ENCODE results near the gene CD86.
"Not testable (repeated sequence)": the region's sequence is repeated elsewhere in the genome, so short reads cannot be mapped to it uniquely, and the experiment has no call there.

CD86 gene

DNA sequence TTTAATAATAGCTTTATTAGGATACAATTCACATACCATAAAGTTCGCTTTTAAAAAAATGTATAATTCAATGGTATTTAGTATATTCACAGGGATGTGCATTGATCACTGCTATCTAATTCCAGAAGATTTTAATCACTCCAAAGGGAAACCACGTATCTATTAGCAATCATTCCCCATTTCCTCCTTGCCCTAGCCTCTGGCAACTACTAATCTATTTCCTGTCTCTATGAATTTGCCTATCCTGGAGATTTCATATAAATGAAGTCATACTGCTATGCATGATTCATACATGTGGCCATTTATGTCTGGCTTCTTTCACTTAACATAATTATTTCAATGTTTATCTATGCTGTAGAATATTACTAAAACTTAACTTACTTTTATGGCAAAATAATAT is 96.3 kb downstream of the CD86 start:
- H3K4me2 ChIP-seq (ENCODE audit: low read depth, low read length, poor library complexity, severe bottlenecking) = no peak overlapping the region
- peaks cover 21% of the 10 kb centered on the region; the same call in 1 of the 2 replicates for H3K9me3 ChIP-seq (ENCODE audit: insufficient read depth, low read length)
- H2AFZ ChIP-seq (ENCODE audit: low read depth, low read length, severe bottlenecking) = no peak overlapping the region
- no peaks in the 10 kb centered on the region for H3K9me2 ChIP-seq (replicated peaks; ENCODE audit: insufficient read depth, low read length)
- no peak overlapping the region for H3K4me3 ChIP-seq (ENCODE audit: insufficient read depth, low read length, poor library complexity, severe bottlenecking)
- H3K27me3 ChIP-seq (ENCODE audit: low read length) = no peaks in the 10 kb centered on the region
- TF ChIP-seq EZH2phosphoT487 (conservative IDR thresholded peaks at IDR 0.05; ENCODE audit: low read length) = no peak
- TF ChIP-seq, protein P1, sequence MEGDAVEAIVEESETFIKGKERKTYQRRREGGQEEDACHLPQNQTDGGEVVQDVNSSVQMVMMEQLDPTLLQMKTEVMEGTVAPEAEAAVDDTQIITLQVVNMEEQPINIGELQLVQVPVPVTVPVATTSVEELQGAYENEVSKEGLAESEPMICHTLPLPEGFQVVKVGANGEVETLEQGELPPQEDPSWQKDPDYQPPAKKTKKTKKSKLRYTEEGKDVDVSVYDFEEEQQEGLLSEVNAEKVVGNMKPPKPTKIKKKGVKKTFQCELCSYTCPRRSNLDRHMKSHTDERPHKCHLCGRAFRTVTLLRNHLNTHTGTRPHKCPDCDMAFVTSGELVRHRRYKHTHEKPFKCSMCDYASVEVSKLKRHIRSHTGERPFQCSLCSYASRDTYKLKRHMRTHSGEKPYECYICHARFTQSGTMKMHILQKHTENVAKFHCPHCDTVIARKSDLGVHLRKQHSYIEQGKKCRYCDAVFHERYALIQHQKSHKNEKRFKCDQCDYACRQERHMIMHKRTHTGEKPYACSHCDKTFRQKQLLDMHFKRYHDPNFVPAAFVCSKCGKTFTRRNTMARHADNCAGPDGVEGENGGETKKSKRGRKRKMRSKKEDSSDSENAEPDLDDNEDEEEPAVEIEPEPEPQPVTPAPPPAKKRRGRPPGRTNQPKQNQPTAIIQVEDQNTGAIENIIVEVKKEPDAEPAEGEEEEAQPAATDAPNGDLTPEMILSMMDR (IDR thresholded peaks at IDR 0.05; ENCODE audit: insufficient read depth, low read length, poor library complexity, severe bottlenecking) = no peak
- H4K20me1 ChIP-seq (ENCODE audit: low read depth, low read length) = no peaks in the 10 kb centered on the region
- no peaks in the 10 kb centered on the region for H3F3A ChIP-seq (ENCODE audit: insufficient read depth)
- no peak overlapping the region for H3K9ac ChIP-seq (ENCODE audit: low read length)
- no peaks in the 10 kb centered on the region for H3K79me2 ChIP-seq (ENCODE audit: insufficient read depth, low read length)
- peaks cover 4% of the 10 kb centered on the region; the same call in 1 of the 2 replicates for H3K36me3 ChIP-seq (ENCODE audit: low read length)
- no peak overlapping the region for H3K27ac ChIP-seq (ENCODE audit: low read depth, low read length)

DNA sequence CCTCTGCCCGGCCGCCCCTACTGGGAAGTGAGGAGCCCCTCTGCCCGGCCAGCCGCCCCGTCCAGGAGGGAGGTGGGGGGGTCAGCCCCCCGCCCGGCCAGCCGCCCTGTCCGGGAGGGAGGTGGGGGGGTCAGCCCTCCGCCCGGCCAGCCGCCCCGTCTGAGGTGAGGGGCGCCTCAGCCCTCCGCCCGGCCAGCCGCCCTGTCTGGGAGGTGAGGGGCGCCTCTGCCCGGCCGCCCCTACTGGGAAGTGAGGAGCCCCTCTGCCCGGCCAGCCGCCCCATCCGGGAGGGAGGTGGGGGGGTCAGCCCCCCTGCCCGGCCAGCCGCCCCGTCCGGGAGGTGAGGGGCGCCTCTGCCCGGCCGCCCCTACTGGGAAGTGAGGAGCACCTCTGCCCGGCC is 109.8 kb downstream of the CD86 start:
- H3K79me2 ChIP-seq (ENCODE audit: insufficient read depth, low read length); H3K9ac ChIP-seq (ENCODE audit: low read length); H3F3A ChIP-seq (ENCODE audit: insufficient read depth); H3K4me2 ChIP-seq (ENCODE audit: low read depth, low read length, poor library complexity, severe bottlenecking); H3K36me3 ChIP-seq (ENCODE audit: low read length); H3K27me3 ChIP-seq (ENCODE audit: low read length); H4K20me1 ChIP-seq (ENCODE audit: low read depth, low read length); H3K9me3 ChIP-seq (ENCODE audit: insufficient read depth, low read length); H3K9me2 ChIP-seq (replicated peaks; ENCODE audit: insufficient read depth, low read length); H2AFZ ChIP-seq (ENCODE audit: low read depth, low read length, severe bottlenecking); H3K4me3 ChIP-seq (ENCODE audit: insufficient read depth, low read length, poor library complexity, severe bottlenecking); H3K27ac ChIP-seq (ENCODE audit: low read depth, low read length): not testable (repeated sequence)

DNA sequence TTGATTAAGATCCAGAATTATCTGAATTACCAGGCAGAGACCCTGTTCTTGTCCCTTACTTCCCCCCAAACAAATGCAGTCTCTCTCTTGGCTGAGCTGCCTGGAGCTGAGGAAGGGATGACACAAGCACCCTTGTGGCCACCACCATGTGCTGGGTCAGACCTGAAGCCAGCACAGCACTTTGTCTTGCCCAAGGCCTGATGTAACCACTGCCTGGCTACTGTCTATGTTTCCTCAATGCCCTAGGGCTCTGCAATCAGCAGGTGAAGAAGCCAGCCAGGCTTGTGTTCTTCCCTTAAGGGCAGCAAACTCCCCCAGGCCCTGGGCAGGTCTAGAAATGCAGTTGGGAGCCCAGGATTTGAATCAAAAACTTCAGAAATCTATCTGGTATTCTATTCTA is 112.5 kb downstream of the CD86 start:
- Histone ChIP-seq H3K9ac (ENCODE audit: low read length) (no peak overlapping the region), H3K4me2 (ENCODE audit: low read depth, low read length, poor library complexity, severe bottlenecking) (no peak overlapping the region), H3K27me3 (ENCODE audit: low read length) (no peaks in the 10 kb centered on the region), H4K20me1 (ENCODE audit: low read depth, low read length) (no peaks in the 10 kb centered on the region), H3K79me2 (ENCODE audit: insufficient read depth, low read length) (no peaks in the 10 kb centered on the region), H3K9me2 (replicated peaks; ENCODE audit: insufficient read depth, low read length) (no peaks in the 10 kb centered on the region), H3K27ac (ENCODE audit: low read depth, low read length) (no peak overlapping the region), H3K36me3 (ENCODE audit: low read length) (no peaks in the 10 kb centered on the region), H2AFZ (ENCODE audit: low read depth, low read length, severe bottlenecking) (no peak overlapping the region), H3F3A (ENCODE audit: insufficient read depth) (no peaks in the 10 kb centered on the region), H3K9me3 (ENCODE audit: insufficient read depth, low read length) (peaks cover 3% of the 10 kb centered on the region; the same call in 1 of the 2 replicates), H3K4me3 (ENCODE audit: insufficient read depth, low read length, poor library complexity, severe bottlenecking) (no peak overlapping the region)
- TF ChIP-seq, protein P1 (IDR thresholded peaks at IDR 0.05; ENCODE audit: insufficient read depth, low read length, poor library complexity, severe bottlenecking) = no peak
- TF ChIP-seq EZH2phosphoT487 (conservative IDR thresholded peaks at IDR 0.05; ENCODE audit: low read length) = no peak

DNA sequence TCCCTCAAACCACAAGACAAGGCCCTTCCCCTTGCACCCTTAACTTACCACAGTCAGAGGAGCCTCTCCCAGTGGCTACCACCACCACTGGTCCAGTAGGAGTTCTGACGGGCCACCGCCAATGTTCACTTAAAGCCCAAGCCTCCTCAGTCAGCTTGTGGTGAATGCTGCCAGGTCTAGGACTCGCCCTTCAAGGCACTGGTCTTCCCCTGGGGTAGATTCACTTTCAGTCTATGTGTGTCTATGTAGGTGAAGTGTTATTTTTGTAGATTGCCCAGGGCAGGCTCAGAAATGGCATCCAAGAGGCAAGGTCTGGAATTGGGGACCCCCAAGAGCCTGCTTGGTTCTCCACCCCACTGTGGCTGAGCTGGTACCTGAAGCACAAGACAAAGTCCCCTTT is 112.9 kb downstream of the CD86 start:
- H3K9ac ChIP-seq (ENCODE audit: low read length) = no peak overlapping the region
- no peaks in the 10 kb centered on the region for H3K9me2 ChIP-seq (replicated peaks; ENCODE audit: insufficient read depth, low read length)
- H3K27ac ChIP-seq (ENCODE audit: low read depth, low read length) = no peak overlapping the region
- peaks cover 4% of the 10 kb centered on the region; the same call in 1 of the 2 replicates for H3K9me3 ChIP-seq (ENCODE audit: insufficient read depth, low read length)
- H3K4me2 ChIP-seq (ENCODE audit: low read depth, low read length, poor library complexity, severe bottlenecking) = no peak overlapping the region
- no peaks in the 10 kb centered on the region for H3K27me3 ChIP-seq (ENCODE audit: low read length)
- H3K36me3 ChIP-seq (ENCODE audit: low read length) = no peaks in the 10 kb centered on the region
- no peak for TF ChIP-seq EZH2phosphoT487 (conservative IDR thresholded peaks at IDR 0.05; ENCODE audit: low read length)
- TF ChIP-seq, protein P1 (IDR thresholded peaks at IDR 0.05; ENCODE audit: insufficient read depth, low read length, poor library complexity, severe bottlenecking) = no peak
- no peaks in the 10 kb centered on the region for H4K20me1 ChIP-seq (ENCODE audit: low read depth, low read length)
- H3F3A ChIP-seq (ENCODE audit: insufficient read depth) = no peaks in the 10 kb centered on the region
- H2AFZ ChIP-seq (ENCODE audit: low read depth, low read length, severe bottlenecking) = no peak overlapping the region
- no peaks in the 10 kb centered on the region for H3K79me2 ChIP-seq (ENCODE audit: insufficient read depth, low read length)
- no peak overlapping the region for H3K4me3 ChIP-seq (ENCODE audit: insufficient read depth, low read length, poor library complexity, severe bottlenecking)
